ENCODE data around the gene VWA5B1.

DNA sequence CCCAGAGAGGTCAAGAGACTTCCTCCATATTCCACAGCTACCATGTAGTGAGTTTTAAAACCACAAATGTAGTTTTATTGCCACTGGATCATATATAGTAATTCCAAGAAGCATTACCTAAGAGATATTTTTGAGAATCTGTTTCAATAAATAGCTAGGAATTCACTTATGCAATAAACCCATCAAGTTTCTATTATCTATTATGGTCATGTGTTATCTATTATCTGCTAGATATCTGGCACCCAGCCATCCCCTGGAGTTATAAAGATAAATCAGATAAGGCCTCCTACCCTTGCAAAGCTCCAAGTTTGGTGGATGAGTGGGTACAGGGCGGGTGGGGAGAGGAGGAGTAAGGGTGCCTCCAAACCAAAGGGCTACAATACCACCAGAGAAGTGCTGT lies 10.3 kb upstream of the VWA5B1 start:
- TF ChIP-seq, protein P1, sequence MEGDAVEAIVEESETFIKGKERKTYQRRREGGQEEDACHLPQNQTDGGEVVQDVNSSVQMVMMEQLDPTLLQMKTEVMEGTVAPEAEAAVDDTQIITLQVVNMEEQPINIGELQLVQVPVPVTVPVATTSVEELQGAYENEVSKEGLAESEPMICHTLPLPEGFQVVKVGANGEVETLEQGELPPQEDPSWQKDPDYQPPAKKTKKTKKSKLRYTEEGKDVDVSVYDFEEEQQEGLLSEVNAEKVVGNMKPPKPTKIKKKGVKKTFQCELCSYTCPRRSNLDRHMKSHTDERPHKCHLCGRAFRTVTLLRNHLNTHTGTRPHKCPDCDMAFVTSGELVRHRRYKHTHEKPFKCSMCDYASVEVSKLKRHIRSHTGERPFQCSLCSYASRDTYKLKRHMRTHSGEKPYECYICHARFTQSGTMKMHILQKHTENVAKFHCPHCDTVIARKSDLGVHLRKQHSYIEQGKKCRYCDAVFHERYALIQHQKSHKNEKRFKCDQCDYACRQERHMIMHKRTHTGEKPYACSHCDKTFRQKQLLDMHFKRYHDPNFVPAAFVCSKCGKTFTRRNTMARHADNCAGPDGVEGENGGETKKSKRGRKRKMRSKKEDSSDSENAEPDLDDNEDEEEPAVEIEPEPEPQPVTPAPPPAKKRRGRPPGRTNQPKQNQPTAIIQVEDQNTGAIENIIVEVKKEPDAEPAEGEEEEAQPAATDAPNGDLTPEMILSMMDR (IDR thresholded peaks at IDR 0.05; ENCODE audit: control extremely low read depth in 1 of 3, insufficient read depth in 1 of 3, low read depth in 1 of 3, low read length in 3 of 3) = no peak
- TF ChIP-seq TAF1 (IDR thresholded peaks at IDR 0.05; ENCODE audit: low read depth, low read length) (no peak), SP1 (IDR thresholded peaks at IDR 0.05; ENCODE audit: low read depth, low read length) (no peak), ASH2L (IDR thresholded peaks at IDR 0.05; ENCODE audit: low read length) (no peak), EP300 (IDR thresholded peaks at IDR 0.05; ENCODE audit: borderline replicate concordance in 1 of 2, low read depth in 2 of 2, low read length in 2 of 2) (no peak), BACH1 (IDR thresholded peaks at IDR 0.05; ENCODE audit: low read length) (no peak), CREB1 (IDR thresholded peaks at IDR 0.05) (no peak), MAFK (IDR thresholded peaks at IDR 0.05; ENCODE audit: low read depth, low read length) (no peak), HDAC2 (IDR thresholded peaks at IDR 0.05; ENCODE audit: borderline replicate concordance in 1 of 2, low read depth in 2 of 2, low read length in 2 of 2) (no peak), TBP (IDR thresholded peaks at IDR 0.05; ENCODE audit: low read depth, low read length) (no peak)
- TF ChIP-seq, protein P2, sequence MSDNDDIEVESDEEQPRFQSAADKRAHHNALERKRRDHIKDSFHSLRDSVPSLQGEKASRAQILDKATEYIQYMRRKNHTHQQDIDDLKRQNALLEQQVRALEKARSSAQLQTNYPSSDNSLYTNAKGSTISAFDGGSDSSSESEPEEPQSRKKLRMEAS (IDR thresholded peaks at IDR 0.05) = no peak
- TF ChIP-seq, protein P3, sequence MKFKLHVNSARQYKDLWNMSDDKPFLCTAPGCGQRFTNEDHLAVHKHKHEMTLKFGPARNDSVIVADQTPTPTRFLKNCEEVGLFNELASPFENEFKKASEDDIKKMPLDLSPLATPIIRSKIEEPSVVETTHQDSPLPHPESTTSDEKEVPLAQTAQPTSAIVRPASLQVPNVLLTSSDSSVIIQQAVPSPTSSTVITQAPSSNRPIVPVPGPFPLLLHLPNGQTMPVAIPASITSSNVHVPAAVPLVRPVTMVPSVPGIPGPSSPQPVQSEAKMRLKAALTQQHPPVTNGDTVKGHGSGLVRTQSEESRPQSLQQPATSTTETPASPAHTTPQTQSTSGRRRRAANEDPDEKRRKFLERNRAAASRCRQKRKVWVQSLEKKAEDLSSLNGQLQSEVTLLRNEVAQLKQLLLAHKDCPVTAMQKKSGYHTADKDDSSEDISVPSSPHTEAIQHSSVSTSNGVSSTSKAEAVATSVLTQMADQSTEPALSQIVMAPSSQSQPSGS (IDR thresholded peaks at IDR 0.05; ENCODE audit: low read length) = no peak

Measured in H1 (cell line).